Neutrophil (primary cell): ENCODE measurements around the gene HTRA2.

Experiments used
- H3K27ac ChIP-seq: fragments of 200-600 bp; sonication (generic); 2 replicates; pipeline ENCODE4 v1.5.1; 2016; ENCODE audit warnings: mild to moderate bottlenecking, moderate library complexity
- H3K27me3 ChIP-seq: fragments of 200-600 bp; sonication (generic); 2 replicates; pipeline ENCODE4 v1.6.0; 2016; ENCODE audit warnings: mild to moderate bottlenecking
- H3K36me3 ChIP-seq: fragments of 200-600 bp; sonication (generic); 2 replicates; pipeline ENCODE4 v1.5.1; 2017
- H3K4me1 ChIP-seq, 2 experiments: fragments of 200-600 bp in 1 of 2; sonication (generic) in 1 of 2; 1 replicate in 1 of 2; 2 replicates in 1 of 2; pipeline versions ENCODE4 v1.5.1 to v1.6.1; 2013 to 2016; ENCODE audit warnings: low read depth in 1 of 2, low read length in 1 of 2, mild to moderate bottlenecking in 1 of 2, moderate library complexity in 1 of 2; ENCODE audit not compliant: control insufficient read depth in 1 of 2, insufficient read depth in 1 of 2
- H3K4me3 ChIP-seq, 2 experiments: fragments of 200-600 bp in 1 of 2; sonication (generic) in 1 of 2; 1 replicate in 1 of 2; 2 replicates in 1 of 2; pipeline ENCODE4 v1.5.1; 2013 to 2016; ENCODE audit warnings: low read depth in 1 of 2, low read length in 1 of 2, mild to moderate bottlenecking in 1 of 2, moderate library complexity in 1 of 2
- H3K9me3 ChIP-seq: fragments of 200-600 bp; sonication (generic); 2 replicates; pipeline ENCODE4 v1.5.1; 2016
- TF ChIP-seq, protein P1 (sequence below): fragments of 200-600 bp; sonication (generic); IDR thresholded peaks from 2 replicates; pipeline ENCODE4 v1.5.1; 2016; ENCODE audit warnings: antibody characterized with exemption

Gene HTRA2

GRCh38 chr2:74582184-74582583 is 52.5 kb downstream of the HTRA2 start:
- Histone ChIP-seq H3K4me3 (no peak overlapping the region), H3K27me3 (no peaks in the 10 kb centered on the region), H3K36me3 (no peaks in the 10 kb centered on the region), H3K4me1 (peaks cover 59 to 61% of the 10 kb centered on the region in 2 experiments), H3K27ac (no peak overlapping the region), H3K9me3 (no peaks in the 10 kb centered on the region)
- TF ChIP-seq, protein P1, sequence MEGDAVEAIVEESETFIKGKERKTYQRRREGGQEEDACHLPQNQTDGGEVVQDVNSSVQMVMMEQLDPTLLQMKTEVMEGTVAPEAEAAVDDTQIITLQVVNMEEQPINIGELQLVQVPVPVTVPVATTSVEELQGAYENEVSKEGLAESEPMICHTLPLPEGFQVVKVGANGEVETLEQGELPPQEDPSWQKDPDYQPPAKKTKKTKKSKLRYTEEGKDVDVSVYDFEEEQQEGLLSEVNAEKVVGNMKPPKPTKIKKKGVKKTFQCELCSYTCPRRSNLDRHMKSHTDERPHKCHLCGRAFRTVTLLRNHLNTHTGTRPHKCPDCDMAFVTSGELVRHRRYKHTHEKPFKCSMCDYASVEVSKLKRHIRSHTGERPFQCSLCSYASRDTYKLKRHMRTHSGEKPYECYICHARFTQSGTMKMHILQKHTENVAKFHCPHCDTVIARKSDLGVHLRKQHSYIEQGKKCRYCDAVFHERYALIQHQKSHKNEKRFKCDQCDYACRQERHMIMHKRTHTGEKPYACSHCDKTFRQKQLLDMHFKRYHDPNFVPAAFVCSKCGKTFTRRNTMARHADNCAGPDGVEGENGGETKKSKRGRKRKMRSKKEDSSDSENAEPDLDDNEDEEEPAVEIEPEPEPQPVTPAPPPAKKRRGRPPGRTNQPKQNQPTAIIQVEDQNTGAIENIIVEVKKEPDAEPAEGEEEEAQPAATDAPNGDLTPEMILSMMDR, result no peak
